Neural progenitor cell (in vitro differentiated cells): ENCODE data around the gene MTMR11.

Source experiments
- EZH2phosphoT487 ChIP-seq: fragments of 200-600 bp; sonication (generic); IDR thresholded peaks from 2 replicates; pipeline ENCODE4 v1.6.1; 2017; ENCODE audit warnings: antibody characterized with exemption
- TF ChIP-seq, protein P1 (sequence below): fragments of 200-600 bp; sonication (generic); IDR thresholded peaks from 2 replicates; pipeline ENCODE4 v1.5.1; 2017; ENCODE audit warnings: antibody characterized with exemption, mild to moderate bottlenecking

DNA sequence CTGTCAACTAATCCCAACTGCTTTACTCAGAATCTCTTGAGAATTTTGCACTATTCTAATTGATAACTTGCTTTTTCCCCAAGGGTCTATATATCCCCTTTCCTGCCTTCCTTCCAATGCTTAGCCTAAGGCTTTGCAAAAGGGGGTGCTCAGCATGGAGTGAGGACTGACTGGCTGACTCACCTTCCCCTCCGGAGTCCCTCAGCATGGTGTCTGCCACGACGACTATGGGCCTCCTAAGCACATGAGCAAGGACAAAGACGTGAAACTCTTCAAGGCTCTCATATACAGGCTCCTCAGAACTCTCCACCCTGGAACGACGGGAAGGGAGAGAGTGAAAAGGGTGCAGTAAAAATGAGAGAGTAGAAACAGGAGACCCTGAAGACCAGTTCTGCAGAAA is 13.2 kb upstream of the MTMR11 start:
- TF ChIP-seq EZH2phosphoT487 = no peak
- TF ChIP-seq, protein P1, sequence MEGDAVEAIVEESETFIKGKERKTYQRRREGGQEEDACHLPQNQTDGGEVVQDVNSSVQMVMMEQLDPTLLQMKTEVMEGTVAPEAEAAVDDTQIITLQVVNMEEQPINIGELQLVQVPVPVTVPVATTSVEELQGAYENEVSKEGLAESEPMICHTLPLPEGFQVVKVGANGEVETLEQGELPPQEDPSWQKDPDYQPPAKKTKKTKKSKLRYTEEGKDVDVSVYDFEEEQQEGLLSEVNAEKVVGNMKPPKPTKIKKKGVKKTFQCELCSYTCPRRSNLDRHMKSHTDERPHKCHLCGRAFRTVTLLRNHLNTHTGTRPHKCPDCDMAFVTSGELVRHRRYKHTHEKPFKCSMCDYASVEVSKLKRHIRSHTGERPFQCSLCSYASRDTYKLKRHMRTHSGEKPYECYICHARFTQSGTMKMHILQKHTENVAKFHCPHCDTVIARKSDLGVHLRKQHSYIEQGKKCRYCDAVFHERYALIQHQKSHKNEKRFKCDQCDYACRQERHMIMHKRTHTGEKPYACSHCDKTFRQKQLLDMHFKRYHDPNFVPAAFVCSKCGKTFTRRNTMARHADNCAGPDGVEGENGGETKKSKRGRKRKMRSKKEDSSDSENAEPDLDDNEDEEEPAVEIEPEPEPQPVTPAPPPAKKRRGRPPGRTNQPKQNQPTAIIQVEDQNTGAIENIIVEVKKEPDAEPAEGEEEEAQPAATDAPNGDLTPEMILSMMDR = no peak
